Bronchial epithelial cell (primary cell): ENCODE measurements around the gene SH2D3A. TPM values are rescaled to one million over a fixed set of nuclear protein-coding genes. Genes with fewer than 3 reads are reported as not detected.

ENCODE experiments used
- DNase-seq: peaks from one replicate; pipeline ENCODE4 v3.0.0-alpha.2; 2010; ENCODE audit warnings: low read depth
- FAIRE-seq: peaks from 2 replicates; lab custom pipeline; 2011; peaks lifted over from hg19 to GRCh38; lab: Jason Lieb, UNC
- H3K27me3 ChIP-seq: 2 replicates; pipeline ENCODE4 v1.5.1; 2011; ENCODE audit warnings: low read length; ENCODE audit not compliant: control insufficient read depth, insufficient read depth
- H3K36me3 ChIP-seq: 2 replicates; pipeline ENCODE4 v1.5.1; 2011; ENCODE audit warnings: low read length; ENCODE audit not compliant: control insufficient read depth, insufficient read depth
- H3K4me3 ChIP-seq: 2 replicates; pipeline ENCODE4 v1.5.1; 2011; ENCODE audit warnings: mild to moderate bottlenecking, low read depth, low read length, control low read depth
- CTCF ChIP-seq: IDR thresholded peaks from 2 replicates; pipeline ENCODE4 v1.5.1; 2011; ENCODE audit warnings: mild to moderate bottlenecking, moderate library complexity, low read length, control low read depth, inconsistent platforms; ENCODE audit not compliant: insufficient read depth, severe bottlenecking
- total RNA-seq: library from RNA; depleted of rRNA; stranded (reverse); fragments of >200 nt; gene quantifications from 2 replicates; pipeline ENCODE4 v1.2.1, GENCODE V29; 2014

The SH2D3A gene
- total RNA-seq, 1 donor from 2014 or later = 88.5 TPM

- no peaks in the 10 kb centered on the region for H3K27me3 ChIP-seq
- DNase-seq = no peak
- peaks cover 28% of the 10 kb centered on the region for H3K36me3 ChIP-seq
- H3K4me3 ChIP-seq = no peak overlapping the region
- peak; percentile 91 for FAIRE-seq
- TF ChIP-seq CTCF = no peak
Observed at GRCh38 chr19:6761053-6761676, 6.1 kb downstream of the SH2D3A start.

GRCh38 chr19:6760606-6761005 is 6.6 kb downstream of the SH2D3A start:
- H3K4me3 ChIP-seq = no peak overlapping the region
- H3K36me3 ChIP-seq = peaks cover 28% of the 10 kb centered on the region
- no peak for TF ChIP-seq CTCF
- FAIRE-seq (no peak), DNase-seq (no peak)
- no peaks in the 10 kb centered on the region for H3K27me3 ChIP-seq

- H3K27me3 ChIP-seq = no peaks in the 10 kb centered on the region
- no peak overlapping the region for H3K4me3 ChIP-seq
- no peak for TF ChIP-seq CTCF
- H3K36me3 ChIP-seq = peaks cover 48% of the 10 kb centered on the region
- FAIRE-seq (peak; percentile 23), DNase-seq (no peak)
Observed at GRCh38 chr19:6754653-6755463, 12.4 kb downstream of the SH2D3A start.

DNA sequence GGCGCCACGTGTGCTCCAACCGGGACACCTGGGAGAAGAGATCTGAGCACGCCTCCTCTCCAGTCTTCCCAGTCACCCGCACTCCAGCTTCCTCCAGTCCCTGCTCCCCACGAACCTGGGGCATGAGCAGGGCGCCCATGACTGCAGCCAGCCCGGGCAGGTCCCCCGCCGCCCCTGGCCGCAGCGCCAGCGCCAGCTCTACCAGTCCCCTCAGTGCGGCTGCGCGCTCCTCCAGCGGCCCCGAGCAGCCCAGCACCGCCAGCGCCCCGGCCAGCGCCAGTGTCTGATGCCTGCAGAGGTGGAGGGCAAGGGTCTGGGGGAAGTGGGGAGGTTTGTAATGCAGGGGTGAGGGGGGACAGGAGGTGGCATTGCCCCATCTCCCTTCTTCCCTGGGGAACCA is 13.1 kb downstream of the SH2D3A start:
- FAIRE-seq (no peak), DNase-seq (no peak)
- no peak overlapping the region for H3K4me3 ChIP-seq
- no peak for TF ChIP-seq CTCF
- H3K36me3 ChIP-seq = peaks cover 45% of the 10 kb centered on the region
- no peaks in the 10 kb centered on the region for H3K27me3 ChIP-seq

DNA sequence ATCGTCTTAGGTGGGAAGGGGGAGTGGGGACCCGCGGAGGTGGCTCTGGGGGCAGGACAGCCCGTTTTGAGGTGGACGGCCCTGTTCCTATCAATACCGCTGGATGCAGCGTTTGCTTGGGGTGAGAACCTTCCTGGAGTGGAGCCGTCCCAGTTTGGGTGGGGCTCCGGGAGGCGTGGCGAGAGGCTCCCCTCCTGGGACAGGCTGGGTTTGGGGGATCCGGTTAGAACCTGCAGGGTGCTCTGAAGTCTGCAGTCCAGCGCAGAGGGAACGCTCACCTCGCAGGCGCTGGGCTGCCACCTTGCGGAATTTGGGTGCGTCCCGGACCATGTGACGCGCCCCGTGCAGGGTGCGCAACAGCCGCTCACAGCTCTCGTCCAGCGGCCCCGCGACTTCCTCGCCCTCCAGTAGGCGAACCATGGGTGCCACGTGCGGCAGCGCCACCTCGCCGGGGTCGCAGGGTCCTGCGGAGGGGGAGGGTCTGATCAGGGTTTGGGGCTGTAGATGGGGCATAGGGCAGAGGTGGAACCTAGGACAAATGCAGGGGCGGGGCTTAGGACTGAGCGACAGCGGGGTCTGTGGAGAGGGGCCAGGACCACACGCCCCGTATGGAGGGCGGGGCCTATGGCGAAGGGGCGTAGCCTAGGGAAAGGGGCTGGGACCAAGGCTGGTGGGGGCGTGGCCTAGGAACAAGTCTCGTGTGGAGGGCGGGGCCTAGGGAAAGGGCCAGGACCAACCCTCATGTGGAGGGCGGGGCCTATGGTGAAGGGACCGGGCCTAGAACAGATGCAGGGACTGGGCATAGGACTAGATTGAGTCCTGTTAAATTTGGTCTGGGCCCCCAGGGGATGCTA is 13.8 kb downstream of the SH2D3A start:
- TF ChIP-seq CTCF = peak; percentile 35
- FAIRE-seq = no peak
- peaks cover 40% of the 10 kb centered on the region for H3K36me3 ChIP-seq
- H3K4me3 ChIP-seq = no peak overlapping the region
- no peaks in the 10 kb centered on the region for H3K27me3 ChIP-seq
- DNase-seq = peak; percentile 57
